Measurements from ENCODE around the gene ONECUT3.

ONECUT3 gene

GRCh38 chr19:1810439-1811160, 57.3 kb downstream of the ONECUT3 start:
- TF ChIP-seq CTCF (IDR thresholded peaks at IDR 0.05; ENCODE audit: insufficient read depth, low read length) (no peak), POLR2AphosphoS5 (IDR thresholded peaks at IDR 0.05; ENCODE audit: low read depth) (no peak), REST (IDR thresholded peaks at IDR 0.05; ENCODE audit: insufficient replicate concordance, low read depth) (no peak)
- Histone ChIP-seq H3K27ac (replicated peaks) (no peak overlapping the region), H3K27me3 (ENCODE audit: insufficient read depth, poor library complexity, severe bottlenecking) (no peaks in the 10 kb centered on the region), H3K4me3 (replicated peaks; ENCODE audit: insufficient read depth, low read length) (no peak overlapping the region)
- DNase-seq (ENCODE audit: low read depth in 1 of 2, low spot score in 1 of 2): no peak

DNA sequence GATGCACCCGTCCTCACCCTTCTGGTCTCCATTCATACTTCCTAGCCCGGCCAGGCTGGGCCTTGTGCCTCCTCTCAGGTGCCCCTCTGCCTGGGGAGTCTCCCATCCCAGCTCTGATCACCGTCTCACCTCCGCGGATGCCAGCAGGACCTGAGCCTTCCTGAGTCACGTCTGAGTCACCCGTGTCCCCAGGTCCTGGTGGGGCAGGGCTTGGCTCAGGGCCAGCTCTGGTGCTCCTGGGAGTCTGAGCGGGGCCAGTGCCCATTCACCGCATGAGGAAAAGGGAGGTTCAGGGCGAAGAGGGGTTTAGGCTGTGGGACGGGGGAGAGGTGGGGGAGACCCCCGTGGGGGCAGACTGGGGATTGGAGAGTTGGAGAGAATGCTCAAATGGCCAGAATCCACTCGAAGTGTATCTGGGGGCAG, 58.2 kb downstream of the ONECUT3 start:
- Histone ChIP-seq H3K27me3 (ENCODE audit: insufficient read depth, poor library complexity, severe bottlenecking) (no peaks in the 10 kb centered on the region), H3K27ac (replicated peaks) (peak overlapping the region; percentile 79), H3K4me3 (replicated peaks; ENCODE audit: insufficient read depth, low read length) (peak overlapping the region; percentile 67)
- TF ChIP-seq SPI1 (IDR thresholded peaks at IDR 0.05; ENCODE audit: borderline replicate concordance, low read depth): no peak
- no peak for TF ChIP-seq POLR2AphosphoS5 (IDR thresholded peaks at IDR 0.05; ENCODE audit: low read depth)
- no peak for TF ChIP-seq CTCF (IDR thresholded peaks at IDR 0.05; ENCODE audit: insufficient read depth, low read length)
- no peak for TF ChIP-seq GABPA (IDR thresholded peaks at IDR 0.05; ENCODE audit: low read depth)
- no peak for TF ChIP-seq REST (IDR thresholded peaks at IDR 0.05; ENCODE audit: insufficient replicate concordance, low read depth)
- peak; percentile 45 to 83 for DNase-seq (ENCODE audit: low read depth in 1 of 2, low spot score in 1 of 2)

- Histone ChIP-seq H3K27ac (replicated peaks) (peak within 1 kb of the TSS; percentile 79), H3K4me3 (replicated peaks; ENCODE audit: insufficient read depth, low read length) (peak within 1 kb of the TSS; percentile 67), H3K27me3 (ENCODE audit: insufficient read depth, poor library complexity, severe bottlenecking) (no peaks in the 10 kb centered on the region)
- no peak for DNase-seq (ENCODE audit: low read depth in 1 of 2, low spot score in 1 of 2)
- TF ChIP-seq CTCF (IDR thresholded peaks at IDR 0.05; ENCODE audit: insufficient read depth, low read length): no peak
Observed at GRCh38 chr19:1811942-1812425, 58.7 kb downstream of the ONECUT3 start, which contains the start of gene ATP8B3. Gene ATP8B3, minus strand, starts transcription at chr19:1812276. Its CDS starts 540 bp downstream, at chr19:1811736.
